HepG2 (cell line): ENCODE measurements around the gene OR2AT4. TPM values are rescaled to one million over a fixed set of nuclear protein-coding genes. Genes with fewer than 3 reads are reported as not detected.

ENCODE experiments used
- ATAC-seq: fragments of 200-7000 bp; cut with Tn5 transposase; 3 replicates; pipeline ENCODE4 v1.9.1; 2020; ENCODE audit warnings: mild to moderate bottlenecking, moderate library complexity
- BruUV-seq: library from RNA; stranded (reverse); fragments of 400-500 nt; replicated peaks from 2 replicates; lab custom pipeline; 2021; lab: Mats Ljungman, UMichigan
- CTCF ChIA-PET: fragments of 300-600 bp; formaldehyde crosslinking; extraction: SDS; loops from one replicate; lab custom pipeline; 2021; ENCODE audit warnings: low total read pairs, inconsistent platforms, low intra/inter-chr PET ratio; lab: Yijun Ruan, JAX
- POLR2A ChIA-PET: fragments of 350-600 bp; sonication (Branson Sonifier 250); formaldehyde crosslinking; loops from one replicate; lab custom pipeline; 2020; ENCODE audit warnings: antibody characterized with exemption, inconsistent platforms; lab: Yijun Ruan, JAX
- DNase-seq: peaks from one replicate; pipeline ENCODE4 v3.0.0-alpha.2; 2015; ENCODE audit warnings: low spot score
- FAIRE-seq: peaks from 3 replicates; lab custom pipeline; 2011; peaks lifted over from hg19 to GRCh38; lab: Jason Lieb, UNC
- H2AFZ ChIP-seq: one replicate; pipeline ENCODE4 v1.6.1; 2011; ENCODE audit warnings: low read length, inconsistent platforms
- H3K27ac ChIP-seq: fragments of 300-600 bp; 3 replicates; pipeline ENCODE4 v1.8.0; 2011; ENCODE audit warnings: mixed run types, mild to moderate bottlenecking, mixed read lengths, low read length, inconsistent platforms; ENCODE audit not compliant: insufficient read depth; ENCODE audit errors: extremely low read length
- H3K27me3 ChIP-seq, 2 experiments: fragments of 200-600 bp in 1 of 2; 2 replicates in 1 of 2; 3 replicates in 1 of 2; pipeline versions ENCODE4 v1.6.0 to v1.8.0; 2011; ENCODE audit warnings: low read length in 2 of 2, mild to moderate bottlenecking in 2 of 2, moderate library complexity in 2 of 2, inconsistent platforms in 1 of 2; ENCODE audit not compliant: insufficient read depth in 2 of 2, control insufficient read depth in 1 of 2
- H3K36me3 ChIP-seq, 2 experiments: fragments of 200-600 bp in 1 of 2; replicated peaks in 1 of 2; 2 replicates in 1 of 2; 3 replicates in 1 of 2; pipeline versions ENCODE4 v1.5.1 to v1.8.0; 2011; ENCODE audit warnings: low read length in 2 of 2, inconsistent platforms in 1 of 2; ENCODE audit not compliant: insufficient read depth in 2 of 2, control insufficient read depth in 1 of 2
- H3K4me1 ChIP-seq: 2 replicates; pipeline ENCODE4 v1.5.1; 2012; ENCODE audit warnings: low read length, inconsistent platforms; ENCODE audit not compliant: insufficient read depth
- H3K4me2 ChIP-seq: 2 replicates; pipeline ENCODE4 v1.6.0; 2011; ENCODE audit warnings: low read depth, low read length, inconsistent platforms
- H3K4me3 ChIP-seq, 3 experiments: fragments of 200-600 bp in 1 of 3; sonication (generic), shearing (Covaris generic) in 1 of 3; replicated peaks in 1 of 3; 2 replicates each; pipeline ENCODE4 v1.5.1; 2011 to 2016; ENCODE audit warnings: low read length in 3 of 3, inconsistent platforms in 2 of 3, low read depth in 2 of 3, mild to moderate bottlenecking in 2 of 3, control low read depth in 1 of 3, mixed read lengths in 1 of 3; ENCODE audit not compliant: insufficient read depth in 1 of 3
- H3K79me2 ChIP-seq: one replicate; pipeline ENCODE4 v1.6.1; 2011; ENCODE audit warnings: low read length, inconsistent platforms; ENCODE audit not compliant: insufficient read depth
- H3K9ac ChIP-seq: 2 replicates; pipeline ENCODE4 v1.6.0; 2011; ENCODE audit warnings: mild to moderate bottlenecking, low read depth, low read length, inconsistent platforms; ENCODE audit not compliant: insufficient read depth
- H3K9me3 ChIP-seq: 2 replicates; pipeline ENCODE4 v1.5.1; 2012; ENCODE audit warnings: mild to moderate bottlenecking, low read length
- H4K20me1 ChIP-seq: 2 replicates; pipeline ENCODE4 v1.6.0; 2011; ENCODE audit warnings: inconsistent platforms, mild to moderate bottlenecking, low read length, moderate library complexity; ENCODE audit not compliant: insufficient read depth
- AGO1 ChIP-seq: fragments of 200-400 bp; formaldehyde crosslinking; IDR thresholded peaks from 2 replicates; pipeline ENCODE4 v1.6.1; 2017; ENCODE audit warnings: mild to moderate bottlenecking, low read depth, low read length, moderate library complexity; ENCODE audit not compliant: poor library complexity, severe bottlenecking
- ARID2 ChIP-seq: sonication (generic); formaldehyde crosslinking; IDR thresholded peaks from 2 replicates; pipeline ENCODE4 v1.8.1; 2022; ENCODE audit warnings: mild to moderate bottlenecking, missing genetic modification reagents, borderline replicate concordance
- ARID4A ChIP-seq: sonication (generic); formaldehyde crosslinking; IDR thresholded peaks from 2 replicates; pipeline ENCODE4 v1.5.0; 2020; ENCODE audit warnings: mild to moderate bottlenecking, missing genetic modification reagents, borderline replicate concordance
- ATF7-NPFF ChIP-seq: sonication (generic); formaldehyde crosslinking; IDR thresholded peaks from 2 replicates; pipeline ENCODE4 v1.8.1; 2023; ENCODE audit warnings: mild to moderate bottlenecking, low read depth, missing genetic modification reagents, moderate library complexity
- KDM1A ChIP-seq: IDR thresholded peaks from 2 replicates; pipeline ENCODE4 v1.6.1; 2016; ENCODE audit warnings: missing compliant biosample characterization
- MED1 ChIP-seq: sonication (generic); formaldehyde crosslinking; IDR thresholded peaks from 2 replicates; pipeline ENCODE4 v1.4.0; 2020; ENCODE audit warnings: missing genetic modification reagents
- MED13 ChIP-seq: sonication (generic); formaldehyde crosslinking; IDR thresholded peaks from 2 replicates; pipeline ENCODE4 v1.5.0; 2020; ENCODE audit warnings: missing genetic modification reagents
- PHF20 ChIP-seq: sonication (generic); formaldehyde crosslinking; IDR thresholded peaks from 2 replicates; pipeline ENCODE4 v1.5.0; 2020; ENCODE audit warnings: mild to moderate bottlenecking, missing genetic modification reagents
- SETDB1 ChIP-seq: sonication (generic); formaldehyde crosslinking; IDR thresholded peaks from 2 replicates; pipeline ENCODE4 v1.5.1; 2020; ENCODE audit warnings: missing genetic modification reagents, mild to moderate bottlenecking, borderline replicate concordance
- SSRP1 ChIP-seq: IDR thresholded peaks from 2 replicates; pipeline ENCODE4 v1.6.1; 2016; ENCODE audit warnings: control low read depth
- TAF15 ChIP-seq: fragments of 200-400 bp; formaldehyde crosslinking; IDR thresholded peaks from one replicate; pipeline ENCODE4 v1.6.1; 2018; ENCODE audit warnings: mild to moderate bottlenecking, low read depth, low read length; ENCODE audit not compliant: poor library complexity, severe bottlenecking
- ZNF230 ChIP-seq: sonication (generic); formaldehyde crosslinking; IDR thresholded peaks from 2 replicates; pipeline ENCODE4 v1.4.0; 2020; ENCODE audit warnings: mild to moderate bottlenecking, missing genetic modification reagents
- ZNF616 ChIP-seq: sonication (generic); formaldehyde crosslinking; IDR thresholded peaks from 2 replicates; pipeline ENCODE4 v1.5.0; 2020; ENCODE audit warnings: low read depth, mild to moderate bottlenecking, missing genetic modification reagents
- WGBS: methylation state at CpG from one replicate; pipeline ENCODE4 v1.1.6; 2017; ENCODE audit warnings: low lambda C conversion rate; 5-methylcytosine and 5-hydroxymethylcytosine counted together
- in situ Hi-C: cut with HindIII; loops from 2 replicates; pipeline ENCODE4 v1.10.0; 2017; ENCODE audit warnings: low pct_unique_long_range_greater_than_20kb; ENCODE audit not compliant: extremely low pct_ligation_motif_present
- intact Hi-C: fragments of 100-400 bp; cut with micrococcal nuclease; formaldehyde crosslinking; loops from one replicate; pipeline ENCODE4 v1.10.0; 2022; ENCODE audit not compliant: unreplicated experiment
- polyA plus RNA-seq, 8 experiments: library from polyadenylated mRNA; depleted of rRNA in 3 of 8; stranded (reverse) in 7 of 8; unstranded in 1 of 8; fragments of >200 nt; fragmentation: Illumina TruSeq in 4 of 8; extraction: Trizol in 4 of 8; gene quantifications; 2 replicates each; pipeline versions ENCODE4 v1.2.1 to v1.2.3, GENCODE V29; 2011 to 2016; ENCODE audit warnings: low read depth in 4 of 8, missing spikeins in 1 of 8, mixed read lengths in 1 of 8; ENCODE audit not compliant: insufficient read depth in 1 of 8
- total RNA-seq, 5 experiments: library from RNA; depleted of rRNA; stranded (reverse); fragments of >200 nt; fragmentation: Illumina TruSeq; extraction: Trizol; gene quantifications; 2 replicates each; pipeline ENCODE4 v1.2.3, GENCODE V29; 2016; ENCODE audit warnings: low read depth in 1 of 5
- TF ChIP-seq, protein P1 (sequence below): sonication (generic); formaldehyde crosslinking; conservative IDR thresholded peaks from 2 replicates; pipeline ENCODE4 v1.8.0; 2022; ENCODE audit warnings: low read depth, missing genetic modification reagents
- TF ChIP-seq, protein P2 (sequence below): sonication (generic); formaldehyde crosslinking; IDR thresholded peaks from 2 replicates; pipeline ENCODE4 v1.5.1; 2020; ENCODE audit warnings: mild to moderate bottlenecking, missing genetic modification reagents, moderate library complexity

OR2AT4 gene
- total and polyA plus RNA-seq, 2 of the 13 experiments (the other 11 are each of a cell fraction or from before 2014, with no cell fraction given): not detected

- 14% methylated on average over 18 of the region's 22 CpGs for WGBS
- peak; percentile 90 for ATAC-seq
- DNase-seq: peak; percentile 47
- Histone ChIP-seq H3K4me2 (peak overlapping the region; percentile 15; the same call in 1 of the 2 replicates), H4K20me1 (no peaks in the 10 kb centered on the region), H3K4me3 (no peak overlapping the region), H2AFZ (no peak overlapping the region), H3K27ac (no peak overlapping the region), H3K27me3 (peaks cover 2 to 11% of the 10 kb centered on the region in 2 experiments; a peak in 4 of 5 replicates), H3K9ac (no peak overlapping the region), H3K9me3 (no peaks in the 10 kb centered on the region), H3K4me1 (peaks cover 31% of the 10 kb centered on the region), H3K36me3 (no peaks in the 10 kb centered on the region), H3K79me2 (no peaks in the 10 kb centered on the region)
- intact Hi-C loops (loop anchor here (1.0 to 5.0 kb wide), 4 partner anchors 65 to 108 kb away; partner anchors contain the start of gene TPBGL), in situ Hi-C loops (loop anchor here (5.0 kb wide), 1 partner anchor 107 kb away; no protein-coding TSS in a partner anchor)
- peak; percentile 8 for FAIRE-seq
- CTCF ChIA-PET: interaction anchor here (1.2 to 7.6 kb wide), 5 partner anchors 63 to 109 kb away, joined by 4 to 173 read pairs (median 43); partner anchors contain the start of gene TPBGL
- BruUV-seq: no TSS peak
- POLR2A ChIA-PET: interaction anchor here (1.1 to 8.6 kb wide), 5 partner anchors 15 to 108 kb away, joined by 3 to 163 read pairs (median 7); no protein-coding TSS in a partner anchor
- TF ChIP-seq ARID2 (CRISPR knock-in tag): no peak
- no peak for TF ChIP-seq KDM1A (CRISPR knock-in tag)
- TF ChIP-seq TAF15: no peak
- TF ChIP-seq SETDB1 (CRISPR knock-in tag): no peak
- TF ChIP-seq ZNF616: no peak
- TF ChIP-seq, protein P1, sequence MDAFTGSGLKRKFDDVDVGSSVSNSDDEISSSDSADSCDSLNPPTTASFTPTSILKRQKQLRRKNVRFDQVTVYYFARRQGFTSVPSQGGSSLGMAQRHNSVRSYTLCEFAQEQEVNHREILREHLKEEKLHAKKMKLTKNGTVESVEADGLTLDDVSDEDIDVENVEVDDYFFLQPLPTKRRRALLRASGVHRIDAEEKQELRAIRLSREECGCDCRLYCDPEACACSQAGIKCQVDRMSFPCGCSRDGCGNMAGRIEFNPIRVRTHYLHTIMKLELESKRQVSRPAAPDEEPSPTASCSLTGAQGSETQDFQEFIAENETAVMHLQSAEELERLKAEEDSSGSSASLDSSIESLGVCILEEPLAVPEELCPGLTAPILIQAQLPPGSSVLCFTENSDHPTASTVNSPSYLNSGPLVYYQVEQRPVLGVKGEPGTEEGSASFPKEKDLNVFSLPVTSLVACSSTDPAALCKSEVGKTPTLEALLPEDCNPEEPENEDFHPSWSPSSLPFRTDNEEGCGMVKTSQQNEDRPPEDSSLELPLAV (CRISPR knock-in tag): no peak
- TF ChIP-seq ARID4A (CRISPR knock-in tag): 0 out of 2 replicates have a peak, but pooled peaks have one; percentile 28
- TF ChIP-seq PHF20: no peak
- no peak for TF ChIP-seq AGO1
- TF ChIP-seq, protein P2, sequence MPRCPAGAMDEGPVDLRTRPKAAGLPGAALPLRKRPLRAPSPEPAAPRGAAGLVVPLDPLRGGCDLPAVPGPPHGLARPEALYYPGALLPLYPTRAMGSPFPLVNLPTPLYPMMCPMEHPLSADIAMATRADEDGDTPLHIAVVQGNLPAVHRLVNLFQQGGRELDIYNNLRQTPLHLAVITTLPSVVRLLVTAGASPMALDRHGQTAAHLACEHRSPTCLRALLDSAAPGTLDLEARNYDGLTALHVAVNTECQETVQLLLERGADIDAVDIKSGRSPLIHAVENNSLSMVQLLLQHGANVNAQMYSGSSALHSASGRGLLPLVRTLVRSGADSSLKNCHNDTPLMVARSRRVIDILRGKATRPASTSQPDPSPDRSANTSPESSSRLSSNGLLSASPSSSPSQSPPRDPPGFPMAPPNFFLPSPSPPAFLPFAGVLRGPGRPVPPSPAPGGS (CRISPR knock-in tag): no peak
- no peak for TF ChIP-seq ATF7-NPFF (CRISPR knock-in tag)
- no peak for TF ChIP-seq SSRP1 (CRISPR knock-in tag)
- TF ChIP-seq MED13 (CRISPR knock-in tag): no peak
- TF ChIP-seq MED1: no peak
- TF ChIP-seq ZNF230 (CRISPR knock-in tag): no peak
These were observed 43.8 kb upstream of the OR2AT4 start for GRCh38 chr11:75140269-75141138.
